ENCODE results near the gene AFAP1.

- no peak for TF ChIP-seq CTCF (IDR thresholded peaks at IDR 0.05)
- TF ChIP-seq SIN3A (IDR thresholded peaks at IDR 0.05; ENCODE audit: borderline replicate concordance, insufficient read depth, low read depth, low read length): no peak
Measured at GRCh38 chr4:7852568-7853185, 87.0 kb downstream of the AFAP1 start.
